ENCODE measurements around the gene ATXN3L.

DNA sequence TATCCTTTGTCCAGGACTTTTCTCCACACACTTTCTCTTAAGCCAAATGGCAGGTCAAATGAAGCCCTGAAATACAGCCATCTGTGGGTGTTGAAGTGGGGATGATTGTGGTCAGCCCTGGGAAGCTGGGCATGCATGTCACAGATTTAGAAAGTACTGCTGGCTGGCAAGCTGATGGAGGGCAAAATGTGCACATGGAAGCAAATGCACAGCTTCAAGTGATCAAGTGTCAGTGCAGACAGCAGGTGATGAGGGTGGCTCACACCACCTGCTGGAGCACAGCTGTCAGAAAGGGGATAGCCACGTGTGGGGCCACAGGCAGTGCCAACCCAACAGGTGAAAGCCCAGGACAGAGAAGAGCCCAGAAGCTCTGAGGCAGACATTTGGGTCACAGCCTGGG is 40.3 kb upstream of the ATXN3L start:
- TF ChIP-seq, protein P1, sequence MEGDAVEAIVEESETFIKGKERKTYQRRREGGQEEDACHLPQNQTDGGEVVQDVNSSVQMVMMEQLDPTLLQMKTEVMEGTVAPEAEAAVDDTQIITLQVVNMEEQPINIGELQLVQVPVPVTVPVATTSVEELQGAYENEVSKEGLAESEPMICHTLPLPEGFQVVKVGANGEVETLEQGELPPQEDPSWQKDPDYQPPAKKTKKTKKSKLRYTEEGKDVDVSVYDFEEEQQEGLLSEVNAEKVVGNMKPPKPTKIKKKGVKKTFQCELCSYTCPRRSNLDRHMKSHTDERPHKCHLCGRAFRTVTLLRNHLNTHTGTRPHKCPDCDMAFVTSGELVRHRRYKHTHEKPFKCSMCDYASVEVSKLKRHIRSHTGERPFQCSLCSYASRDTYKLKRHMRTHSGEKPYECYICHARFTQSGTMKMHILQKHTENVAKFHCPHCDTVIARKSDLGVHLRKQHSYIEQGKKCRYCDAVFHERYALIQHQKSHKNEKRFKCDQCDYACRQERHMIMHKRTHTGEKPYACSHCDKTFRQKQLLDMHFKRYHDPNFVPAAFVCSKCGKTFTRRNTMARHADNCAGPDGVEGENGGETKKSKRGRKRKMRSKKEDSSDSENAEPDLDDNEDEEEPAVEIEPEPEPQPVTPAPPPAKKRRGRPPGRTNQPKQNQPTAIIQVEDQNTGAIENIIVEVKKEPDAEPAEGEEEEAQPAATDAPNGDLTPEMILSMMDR (IDR thresholded peaks at IDR 0.05 in 4 of 5, conservative IDR thresholded peaks at IDR 0.05 in 1 of 5), result no peak
- TF ChIP-seq POLR2A (IDR thresholded peaks at IDR 0.05), result no peak

Measured in gastrocnemius medialis (tissue), 4 donors.